COLO668 (cell line): ENCODE measurements around the gene NEK11.
A peak's percentile ranks its signal among the peaks of the same experiment; 100 is the strongest.

ENCODE experiments used
- DNase-seq: peaks from one replicate; lab custom pipeline; 2025; ENCODE audit not compliant: unreplicated experiment; lab: John Stamatoyannopoulos, UW

NEK11 gene

DNA sequence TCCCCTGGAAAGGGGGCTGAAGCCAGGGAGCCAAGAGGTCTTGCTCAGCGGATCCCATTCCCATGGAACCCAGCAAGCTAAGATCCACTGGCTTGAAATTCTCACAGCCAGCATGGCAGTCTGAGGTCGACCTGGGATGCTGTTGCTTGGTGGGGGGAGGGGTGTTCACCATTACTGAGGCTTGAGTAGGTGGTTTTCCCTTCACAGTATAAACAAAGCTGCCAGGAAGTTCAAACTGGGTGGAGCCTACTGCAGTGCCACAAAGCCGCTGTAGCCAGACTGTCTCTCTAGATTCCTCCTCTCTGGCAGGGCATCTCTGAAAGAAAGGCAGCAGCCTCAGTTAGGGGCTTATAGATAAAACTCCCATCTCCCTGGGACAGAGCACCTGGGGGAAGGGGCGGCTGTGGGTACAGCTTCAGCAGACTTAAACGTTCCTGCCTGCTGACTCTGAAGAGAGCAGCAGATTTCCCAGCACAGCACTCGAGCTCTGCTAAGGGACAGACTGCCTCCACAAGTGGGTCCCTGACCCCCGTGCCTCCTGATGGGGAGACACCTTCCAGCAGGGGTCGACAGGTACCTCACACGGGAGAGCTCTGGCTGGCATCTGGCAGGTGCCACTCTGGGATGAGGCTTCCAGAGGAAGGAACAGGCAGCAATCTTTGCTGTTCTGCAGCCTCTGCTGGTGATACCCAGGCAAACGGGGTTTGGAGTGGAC, 15.8 kb downstream of the NEK11 start:
- DNase-seq = peak; percentile 2

- no peak for DNase-seq
Measured at GRCh38 chr3:131047582-131047981, 20.9 kb downstream of the NEK11 start.

DNA sequence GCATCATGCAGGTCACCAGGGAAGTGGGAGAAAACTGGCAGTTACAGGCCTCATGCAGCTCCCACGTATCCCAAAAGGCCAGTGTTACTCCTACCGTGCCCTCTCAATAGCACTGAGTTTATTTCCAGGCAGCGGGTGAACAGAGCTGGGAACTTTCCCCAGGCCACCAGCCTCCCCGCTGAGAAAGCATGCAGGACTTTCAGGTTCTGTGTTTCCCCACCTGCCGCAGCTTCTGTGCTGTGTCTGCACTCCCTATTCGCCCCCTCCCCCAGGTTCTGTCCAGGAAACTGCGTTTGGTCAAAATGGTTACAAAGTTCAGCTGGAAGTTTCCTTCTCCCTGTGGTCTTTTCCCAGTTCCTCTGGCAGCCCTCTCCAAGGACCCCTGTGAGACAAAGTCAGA, 21.4 kb downstream of the NEK11 start:
- no peak for DNase-seq

GRCh38 chr3:131050001-131050400, 23.3 kb downstream of the NEK11 start:
- no peak for DNase-seq

DNA sequence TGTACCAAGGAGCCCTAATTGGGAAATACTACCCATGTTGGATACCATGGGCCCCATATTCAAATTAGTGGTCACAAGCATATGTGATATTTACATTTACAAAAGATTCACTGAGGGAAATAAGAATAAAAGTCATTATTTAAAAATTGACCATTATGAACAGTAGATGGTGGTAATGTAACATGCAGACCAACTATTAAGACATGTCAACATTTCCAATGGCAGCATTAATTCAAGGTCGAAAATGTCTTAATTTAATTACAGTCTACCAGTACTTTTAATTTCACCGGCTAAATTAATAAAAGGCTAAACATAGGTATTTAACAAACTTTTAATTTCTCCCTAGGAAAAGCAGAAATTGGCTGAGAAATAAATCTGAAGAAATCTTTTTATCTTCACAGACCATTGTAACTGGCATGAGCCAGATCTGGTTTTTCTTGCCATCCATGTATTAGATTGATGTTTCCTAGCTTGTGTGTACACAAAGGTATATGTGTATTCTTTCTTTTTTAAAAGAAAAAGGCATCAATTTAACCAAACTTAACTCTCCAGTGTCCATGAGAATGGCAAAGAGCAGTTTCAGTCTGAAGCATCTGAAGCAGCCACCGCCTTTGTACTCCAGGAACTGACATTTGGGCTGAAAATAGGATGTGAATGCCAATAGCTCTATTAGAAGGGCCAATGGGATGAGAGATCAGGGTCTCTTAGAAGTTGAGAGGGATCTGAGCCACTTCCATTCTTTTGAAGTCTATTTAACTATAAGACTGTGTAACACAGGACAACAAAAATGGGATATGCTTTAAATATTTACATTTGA, 26.6 kb downstream of the NEK11 start:
- no peak for DNase-seq

- DNase-seq = no peak
Measured at GRCh38 chr3:131067983-131068382, 41.3 kb downstream of the NEK11 start.

DNA sequence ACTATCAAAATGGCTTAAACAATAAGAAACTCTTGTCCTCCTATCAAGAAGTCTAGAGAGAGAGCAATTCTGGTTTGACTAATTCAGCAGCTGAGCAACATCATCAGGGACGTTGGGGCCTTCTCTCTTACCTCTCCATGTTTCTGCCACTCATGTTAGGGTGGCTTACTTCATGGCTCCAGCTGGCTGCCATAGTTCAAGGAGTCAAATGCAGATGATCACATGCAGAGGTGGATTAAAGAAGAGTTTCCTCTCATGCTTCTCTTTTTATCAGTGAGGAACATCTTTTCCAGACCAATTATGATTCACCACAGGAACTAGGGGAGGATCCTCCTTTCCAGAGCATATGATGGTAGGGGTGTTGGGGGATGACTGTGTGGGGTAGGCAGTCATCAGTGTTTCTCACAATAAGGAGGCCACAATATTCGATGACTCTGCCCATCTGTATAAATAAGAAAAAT, 45.5 kb downstream of the NEK11 start:
- DNase-seq = no peak

DNA sequence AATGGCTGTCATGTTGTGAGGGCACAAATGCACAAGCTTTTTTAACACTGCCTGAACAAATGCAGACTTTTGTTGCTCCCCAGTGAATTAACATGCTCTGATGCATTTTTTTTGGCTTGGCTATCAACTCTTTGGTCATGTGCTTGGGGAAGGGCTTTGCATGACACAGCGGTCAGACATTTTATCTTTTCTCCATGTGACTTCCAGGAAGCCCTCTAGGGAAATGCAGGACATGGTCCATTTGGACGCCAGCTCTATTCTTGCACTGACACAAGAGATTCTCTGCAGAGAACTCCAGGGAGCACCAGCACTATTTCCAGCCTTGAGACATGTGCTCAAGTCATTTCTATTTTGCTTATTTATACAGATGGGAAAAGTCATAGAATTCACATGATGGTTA, 46.2 kb downstream of the NEK11 start:
- DNase-seq = no peak

GRCh38 chr3:131075632-131076328, 49.1 kb downstream of the NEK11 start:
- no peak for DNase-seq

DNA sequence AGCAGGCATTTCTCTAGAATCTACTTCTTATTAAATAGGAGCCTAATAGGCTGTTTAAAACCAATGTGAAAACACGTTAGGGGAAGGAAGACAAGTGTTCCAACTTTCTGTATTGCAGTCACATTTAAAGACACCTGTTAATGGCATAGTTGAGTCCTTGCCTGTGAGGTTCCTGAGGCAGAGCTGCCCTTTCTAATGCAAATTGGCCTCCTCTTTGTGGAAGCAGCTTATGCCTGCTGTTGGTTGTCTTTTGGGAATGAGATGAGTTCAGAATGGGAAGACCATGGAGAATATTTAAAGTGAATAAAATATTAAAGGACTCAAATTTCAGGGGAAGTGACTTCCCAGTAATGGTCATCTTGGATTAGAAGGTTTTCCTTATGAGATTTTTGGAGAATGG, 51.2 kb downstream of the NEK11 start:
- DNase-seq = no peak

- no peak for DNase-seq
Measured at GRCh38 chr3:131079086-131079485, 52.4 kb downstream of the NEK11 start.

DNA sequence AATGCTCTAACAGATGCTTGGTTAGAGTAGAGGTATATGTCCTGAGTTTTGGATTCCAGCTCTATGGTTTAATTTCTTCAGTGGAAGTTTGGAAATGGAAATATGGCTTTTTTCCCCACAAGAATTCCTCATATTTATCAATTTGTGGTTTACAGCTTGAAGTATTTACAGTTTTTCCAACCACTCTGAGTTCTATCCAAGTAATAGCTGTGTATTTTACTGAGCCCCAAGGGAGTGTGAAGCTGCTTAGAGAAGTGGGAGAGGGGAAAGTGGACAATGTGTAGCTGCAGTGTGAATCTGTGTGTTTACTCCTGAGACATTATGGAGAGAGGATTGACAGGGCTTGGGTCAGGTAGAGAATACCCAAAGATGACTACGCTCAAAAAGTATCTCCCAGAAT, 54.5 kb downstream of the NEK11 start:
- DNase-seq = no peak

- DNase-seq = no peak
Measured at GRCh38 chr3:131082246-131082645, 55.6 kb downstream of the NEK11 start.

DNA sequence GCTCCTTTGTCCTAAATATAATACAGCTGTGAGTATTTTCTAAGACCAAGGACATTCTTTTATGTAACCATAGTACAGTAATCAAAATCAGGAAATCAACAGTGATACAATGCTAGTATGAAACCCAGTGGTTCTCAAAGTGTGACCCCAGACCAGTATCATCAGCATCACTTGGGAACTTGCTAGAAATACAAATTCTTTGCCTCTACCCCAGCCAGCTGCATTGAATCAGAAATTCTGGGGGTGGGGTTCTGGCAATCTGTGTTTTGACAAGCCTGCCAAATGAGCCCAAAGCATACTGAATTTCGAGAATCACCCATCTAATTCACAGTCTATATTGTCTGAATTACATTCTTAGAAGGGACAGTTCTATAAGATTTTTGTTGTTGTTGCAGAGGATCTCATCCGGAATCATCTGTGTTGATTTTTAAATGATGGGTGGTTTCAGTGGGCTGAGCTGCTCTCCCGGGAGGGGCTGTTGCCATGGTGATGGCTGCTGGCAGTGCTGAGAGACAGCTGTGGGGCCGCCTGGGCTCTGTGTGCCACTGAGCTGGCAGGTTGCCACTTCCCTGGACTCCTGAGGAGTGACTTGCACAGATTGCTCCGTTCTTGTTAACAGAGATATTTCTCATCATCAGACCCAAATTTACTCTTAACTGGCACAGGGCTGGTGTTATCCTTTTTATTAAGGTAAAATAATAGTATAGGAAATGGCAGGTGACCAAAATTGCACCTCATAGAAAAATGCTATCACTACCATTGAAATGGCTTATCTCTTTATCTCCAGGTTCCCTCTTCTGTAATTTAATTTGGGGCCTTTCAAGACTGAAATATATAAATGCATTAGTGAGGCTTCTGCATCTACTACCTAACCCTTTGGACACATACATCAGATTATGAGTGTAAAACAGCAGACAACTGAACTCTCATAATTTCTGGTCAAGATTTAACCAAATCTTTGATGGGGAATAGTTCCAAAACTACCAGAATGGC, 56.5 kb downstream of the NEK11 start:
- peak; percentile 20 for DNase-seq

DNA sequence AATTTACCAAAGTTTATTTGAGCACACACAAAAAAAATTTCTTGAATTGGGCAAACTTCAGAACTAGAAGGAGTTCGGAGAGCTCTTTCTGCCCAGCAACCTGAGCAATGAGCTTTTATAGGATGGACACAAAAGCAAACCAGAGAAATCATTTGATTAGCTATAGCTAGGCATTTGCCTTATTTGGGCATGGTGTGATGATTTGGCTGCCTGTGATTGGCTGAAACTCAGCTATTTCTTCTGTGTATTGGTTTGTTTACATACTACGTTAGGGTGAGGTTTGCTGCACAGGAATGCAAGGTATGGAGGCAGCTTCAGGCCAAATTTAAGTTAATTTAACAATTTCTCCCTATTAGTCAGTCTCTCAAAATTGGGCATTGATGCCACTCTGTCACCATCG, 65.1 kb downstream of the NEK11 start:
- no peak for DNase-seq

- no peak for DNase-seq
Measured at GRCh38 chr3:131107637-131108433, 81.2 kb downstream of the NEK11 start.

DNA sequence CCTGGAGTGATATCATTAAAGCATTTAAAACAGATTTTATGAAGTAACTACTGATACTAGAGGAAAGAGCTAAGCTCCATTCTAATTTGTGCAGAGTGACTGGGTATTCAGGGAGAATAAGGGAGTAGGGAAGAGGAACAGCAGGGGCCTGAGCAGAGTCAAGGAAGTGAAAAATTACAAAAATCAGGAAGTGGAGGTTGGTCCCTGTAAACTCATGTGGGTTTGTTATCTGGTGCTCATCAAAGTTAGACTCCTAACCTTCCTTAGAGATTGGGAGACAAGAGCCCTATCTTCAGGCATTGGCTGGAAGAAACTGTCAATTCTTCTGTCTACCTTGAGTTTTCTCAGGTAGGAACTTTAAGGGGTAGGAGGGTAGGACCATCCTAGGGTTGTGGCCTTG, 82.5 kb downstream of the NEK11 start:
- no peak for DNase-seq

GRCh38 chr3:131110087-131110486, 83.4 kb downstream of the NEK11 start:
- DNase-seq = no peak

DNA sequence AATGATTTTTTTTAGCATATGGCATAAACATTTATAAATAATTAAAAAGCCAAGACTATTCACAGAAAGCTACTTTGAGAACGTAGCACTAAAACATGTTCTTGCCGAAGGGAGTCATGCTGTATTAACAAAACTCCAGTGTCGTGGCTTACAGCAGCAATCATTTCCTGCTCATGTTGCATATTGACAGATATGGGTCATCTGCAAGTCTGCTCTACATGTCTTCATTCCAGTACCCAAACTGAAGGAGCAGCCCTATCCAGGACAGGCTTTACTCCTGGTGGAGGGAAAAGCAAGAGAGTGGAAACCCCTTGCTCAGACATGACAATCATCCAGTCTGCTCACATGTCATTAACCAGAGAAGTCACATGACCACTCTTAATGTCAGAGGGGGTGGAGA, 87.6 kb downstream of the NEK11 start:
- no peak for DNase-seq

DNA sequence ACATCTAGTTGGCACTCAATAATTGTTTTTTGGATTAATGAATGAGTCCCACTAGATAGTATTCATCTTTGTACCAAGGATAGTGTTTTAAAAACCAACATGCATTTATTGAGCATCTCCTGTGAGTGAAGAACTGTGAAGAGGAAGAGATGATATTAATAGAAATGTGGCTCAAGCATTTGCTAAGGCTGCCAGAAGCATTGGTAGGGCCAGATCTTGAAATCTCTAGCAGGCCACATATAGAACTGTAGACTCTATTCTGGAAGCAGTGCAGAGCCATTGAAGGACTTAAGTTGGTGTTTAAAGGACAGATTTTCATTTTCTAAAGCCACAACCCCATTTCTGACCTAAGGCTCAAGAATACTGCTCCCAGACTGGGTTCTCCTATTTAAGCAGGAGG, 99.0 kb downstream of the NEK11 start:
- no peak for DNase-seq
